Liver (tissue), 9 donors: ENCODE results near the gene TMEM8B. TPM values are rescaled to one million over a fixed set of nuclear protein-coding genes. Genes with fewer than 3 reads are reported as not detected.
"Not testable (repeated sequence)": the region's sequence is repeated elsewhere in the genome, so short reads cannot be mapped to it uniquely, and the experiment has no call there.

Experiments
- DNase-seq: peaks from one replicate; pipeline ENCODE4 v3.0.0-alpha.2; 2017; ENCODE audit warnings: low spot score
- H3K27ac ChIP-seq, 2 donors: one replicate each; pipeline ENCODE4 v1.7.0; 2013; ENCODE audit warnings: inconsistent platforms in 2 of 2, low read length in 2 of 2, control low read depth in 1 of 2, low read depth in 1 of 2, mild to moderate bottlenecking in 1 of 2
- H3K27me3 ChIP-seq, 4 donors: one replicate each; pipeline versions ENCODE4 v1.6.1 to v1.7.0; 2013; ENCODE audit warnings: low read length in 3 of 4, inconsistent platforms in 1 of 4, mild to moderate bottlenecking in 1 of 4, moderate library complexity in 1 of 4; ENCODE audit not compliant: control insufficient read depth in 4 of 4, insufficient read depth in 4 of 4
- H3K36me3 ChIP-seq, 4 donors: one replicate each; pipeline versions ENCODE4 v1.6.1 to v1.7.0; 2013; ENCODE audit warnings: low read length in 3 of 4, mild to moderate bottlenecking in 3 of 4, low read depth in 1 of 4, moderate library complexity in 1 of 4; ENCODE audit not compliant: control insufficient read depth in 4 of 4, insufficient read depth in 3 of 4
- H3K4me1 ChIP-seq, 4 donors: one replicate each; pipeline versions ENCODE4 v1.6.1 to v1.7.0; 2013; ENCODE audit warnings: low read length in 3 of 4, mild to moderate bottlenecking in 3 of 4, moderate library complexity in 1 of 4; ENCODE audit not compliant: control insufficient read depth in 4 of 4, insufficient read depth in 4 of 4
- H3K4me3 ChIP-seq, 3 donors: one replicate each; pipeline versions ENCODE4 v1.6.1 to v1.7.0; 2013; ENCODE audit warnings: low read length in 3 of 3, control low read depth in 1 of 3, low read depth in 1 of 3, mild to moderate bottlenecking in 1 of 3
- H3K9ac ChIP-seq, 2 donors: one replicate each; pipeline ENCODE4 v1.7.0; 2013; ENCODE audit warnings: low read length in 2 of 2, mild to moderate bottlenecking in 2 of 2, moderate library complexity in 2 of 2, control low read depth in 1 of 2, low read depth in 1 of 2
- H3K9me3 ChIP-seq, 4 donors: one replicate each; pipeline versions ENCODE4 v1.6.1 to v1.7.0; 2013; ENCODE audit warnings: low read length in 3 of 4; ENCODE audit not compliant: control insufficient read depth in 4 of 4
- FOXA2 ChIP-seq: IDR thresholded peaks from 2 replicates; pipeline ENCODE4 v1.6.1; 2016; ENCODE audit warnings: antibody characterized with exemption
- GABPA ChIP-seq, 2 donors: IDR thresholded peaks in 1 of 2; conservative IDR thresholded peaks in 1 of 2; 2 replicates each; pipeline ENCODE4 v1.6.1; 2016; ENCODE audit warnings: antibody characterized with exemption in 2 of 2, mild to moderate bottlenecking in 1 of 2, moderate library complexity in 1 of 2
- JUND ChIP-seq, 2 donors: IDR thresholded peaks; 2 replicates each; pipeline ENCODE4 v1.6.1; 2016; ENCODE audit warnings: antibody characterized with exemption in 2 of 2
- NR2F2 ChIP-seq: IDR thresholded peaks from 2 replicates; pipeline ENCODE4 v1.6.1; 2016; ENCODE audit warnings: antibody characterized with exemption
- RAD21 ChIP-seq, 2 donors: IDR thresholded peaks; 2 replicates each; pipeline ENCODE4 v1.6.1; 2016; ENCODE audit warnings: antibody characterized with exemption in 2 of 2, mild to moderate bottlenecking in 2 of 2
- RXRA ChIP-seq, 2 donors: IDR thresholded peaks; 2 replicates each; pipeline ENCODE4 v1.6.1; 2017 to 2018; ENCODE audit warnings: antibody characterized with exemption in 2 of 2, mild to moderate bottlenecking in 1 of 2
- SP1 ChIP-seq: IDR thresholded peaks from 2 replicates; pipeline ENCODE4 v1.6.1; 2018; ENCODE audit warnings: antibody characterized with exemption, mild to moderate bottlenecking
- TAF1 ChIP-seq: conservative IDR thresholded peaks from 2 replicates; pipeline ENCODE4 v1.6.1; 2016; ENCODE audit warnings: antibody characterized with exemption, mild to moderate bottlenecking
- YY1 ChIP-seq: IDR thresholded peaks from 2 replicates; pipeline ENCODE4 v1.6.1; 2016; ENCODE audit warnings: antibody characterized with exemption, mild to moderate bottlenecking
- WGBS: extraction: QIAGEN DNeasy Blood & Tissue Kit; methylation state at CpG from one replicate; pipeline ENCODE4 v1.1.7; 2013; 5-methylcytosine and 5-hydroxymethylcytosine counted together
- polyA plus RNA-seq, 2 donors: library from polyadenylated mRNA; stranded (reverse) in 1 of 2; unstranded in 1 of 2; fragments of 200-250 nt in 1 of 2; fragments of >200 nt in 1 of 2; fragmentation: Nextera tagmentation in 1 of 2; extraction: Ambion mirVana in 1 of 2; gene quantifications; one replicate each; pipeline versions ENCODE4 v1.2.1 to v1.2.3, GENCODE V29; 2013 to 2015
- total RNA-seq, 2 donors: library from RNA; depleted of rRNA; stranded (reverse); fragments of >200 nt; gene quantifications; one replicate each; pipeline ENCODE4 v1.2.3, GENCODE V29; 2014
- TF ChIP-seq, protein P1 (sequence below): IDR thresholded peaks from 2 replicates; pipeline ENCODE4 v1.6.1; 2016; ENCODE audit warnings: antibody characterized with exemption, mild to moderate bottlenecking
- TF ChIP-seq, protein P2 (sequence below): IDR thresholded peaks from 2 replicates; pipeline ENCODE4 v1.6.1; 2016; ENCODE audit warnings: antibody characterized with exemption
- TF ChIP-seq, protein P3 (sequence below): IDR thresholded peaks from 2 replicates; pipeline ENCODE4 v1.6.1; 2016; ENCODE audit warnings: antibody characterized with exemption
- TF ChIP-seq, protein P4 (sequence below): fragments of 150-350 bp; IDR thresholded peaks from 2 replicates; pipeline ENCODE4 v1.5.1; 2017; ENCODE audit warnings: improper control_type of control experiment, low read depth, low read length; ENCODE audit not compliant: missing input control
- donor health status: healthy.
- donor health status: healthy.
- donor health status: healthy.
- donor health status: healthy.
- donor health status: healthy.

The TMEM8B gene
- total and polyA plus RNA-seq, 4 donors = 1.1 to 5.4 (median 2.7) TPM

DNA sequence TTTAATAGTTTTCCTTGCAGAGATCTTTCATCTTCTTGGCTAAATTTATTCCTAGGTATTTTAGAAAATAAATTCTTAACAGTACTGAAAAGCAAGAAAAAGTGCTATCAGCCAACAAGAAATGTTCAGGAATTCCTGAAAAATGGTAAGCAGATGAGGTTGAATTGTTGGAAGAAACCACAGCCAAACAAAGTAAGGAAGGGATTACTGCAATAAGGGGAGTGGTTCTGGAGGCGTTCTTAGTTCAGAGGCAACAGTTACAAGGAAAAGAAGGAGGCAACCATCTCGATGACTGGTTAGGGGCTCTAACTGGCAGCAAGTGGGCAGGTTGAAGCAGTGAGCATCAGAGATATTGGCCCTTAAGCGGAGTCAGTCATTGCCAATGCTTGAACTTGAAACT is 54.0 kb downstream of the TMEM8B start:
- no peaks in the 10 kb centered on the region for H3K9me3 ChIP-seq
- no peak overlapping the region for H3K9ac ChIP-seq
- no peak overlapping the region for H3K27ac ChIP-seq
- no peaks in the 10 kb centered on the region for H3K36me3 ChIP-seq
- DNase-seq = no peak
- no peak overlapping the region for H3K4me3 ChIP-seq
- no peaks in the 10 kb centered on the region for H3K4me1 ChIP-seq
- H3K27me3 ChIP-seq = no peaks in the 10 kb centered on the region
- 72% methylated on average over 3 of the region's 3 CpGs for WGBS
- TF ChIP-seq RXRA (IDR thresholded peaks at IDR 0.05) = no peak
- TF ChIP-seq, protein P1, sequence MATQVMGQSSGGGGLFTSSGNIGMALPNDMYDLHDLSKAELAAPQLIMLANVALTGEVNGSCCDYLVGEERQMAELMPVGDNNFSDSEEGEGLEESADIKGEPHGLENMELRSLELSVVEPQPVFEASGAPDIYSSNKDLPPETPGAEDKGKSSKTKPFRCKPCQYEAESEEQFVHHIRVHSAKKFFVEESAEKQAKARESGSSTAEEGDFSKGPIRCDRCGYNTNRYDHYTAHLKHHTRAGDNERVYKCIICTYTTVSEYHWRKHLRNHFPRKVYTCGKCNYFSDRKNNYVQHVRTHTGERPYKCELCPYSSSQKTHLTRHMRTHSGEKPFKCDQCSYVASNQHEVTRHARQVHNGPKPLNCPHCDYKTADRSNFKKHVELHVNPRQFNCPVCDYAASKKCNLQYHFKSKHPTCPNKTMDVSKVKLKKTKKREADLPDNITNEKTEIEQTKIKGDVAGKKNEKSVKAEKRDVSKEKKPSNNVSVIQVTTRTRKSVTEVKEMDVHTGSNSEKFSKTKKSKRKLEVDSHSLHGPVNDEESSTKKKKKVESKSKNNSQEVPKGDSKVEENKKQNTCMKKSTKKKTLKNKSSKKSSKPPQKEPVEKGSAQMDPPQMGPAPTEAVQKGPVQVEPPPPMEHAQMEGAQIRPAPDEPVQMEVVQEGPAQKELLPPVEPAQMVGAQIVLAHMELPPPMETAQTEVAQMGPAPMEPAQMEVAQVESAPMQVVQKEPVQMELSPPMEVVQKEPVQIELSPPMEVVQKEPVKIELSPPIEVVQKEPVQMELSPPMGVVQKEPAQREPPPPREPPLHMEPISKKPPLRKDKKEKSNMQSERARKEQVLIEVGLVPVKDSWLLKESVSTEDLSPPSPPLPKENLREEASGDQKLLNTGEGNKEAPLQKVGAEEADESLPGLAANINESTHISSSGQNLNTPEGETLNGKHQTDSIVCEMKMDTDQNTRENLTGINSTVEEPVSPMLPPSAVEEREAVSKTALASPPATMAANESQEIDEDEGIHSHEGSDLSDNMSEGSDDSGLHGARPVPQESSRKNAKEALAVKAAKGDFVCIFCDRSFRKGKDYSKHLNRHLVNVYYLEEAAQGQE = no peak
- TF ChIP-seq SP1 = no peak
- TF ChIP-seq TAF1 = no peak
- no peak for TF ChIP-seq JUND (IDR thresholded peaks at IDR 0.05)
- TF ChIP-seq RAD21 (IDR thresholded peaks at IDR 0.05) = no peak
- no peak for TF ChIP-seq YY1
- TF ChIP-seq, protein P2, sequence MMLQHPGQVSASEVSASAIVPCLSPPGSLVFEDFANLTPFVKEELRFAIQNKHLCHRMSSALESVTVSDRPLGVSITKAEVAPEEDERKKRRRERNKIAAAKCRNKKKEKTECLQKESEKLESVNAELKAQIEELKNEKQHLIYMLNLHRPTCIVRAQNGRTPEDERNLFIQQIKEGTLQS = no peak
- TF ChIP-seq GABPA (IDR thresholded peaks at IDR 0.05 in 1 of 2, conservative IDR thresholded peaks at IDR 0.05 in 1 of 2) = no peak
- no peak for TF ChIP-seq FOXA2
- TF ChIP-seq, protein P3, sequence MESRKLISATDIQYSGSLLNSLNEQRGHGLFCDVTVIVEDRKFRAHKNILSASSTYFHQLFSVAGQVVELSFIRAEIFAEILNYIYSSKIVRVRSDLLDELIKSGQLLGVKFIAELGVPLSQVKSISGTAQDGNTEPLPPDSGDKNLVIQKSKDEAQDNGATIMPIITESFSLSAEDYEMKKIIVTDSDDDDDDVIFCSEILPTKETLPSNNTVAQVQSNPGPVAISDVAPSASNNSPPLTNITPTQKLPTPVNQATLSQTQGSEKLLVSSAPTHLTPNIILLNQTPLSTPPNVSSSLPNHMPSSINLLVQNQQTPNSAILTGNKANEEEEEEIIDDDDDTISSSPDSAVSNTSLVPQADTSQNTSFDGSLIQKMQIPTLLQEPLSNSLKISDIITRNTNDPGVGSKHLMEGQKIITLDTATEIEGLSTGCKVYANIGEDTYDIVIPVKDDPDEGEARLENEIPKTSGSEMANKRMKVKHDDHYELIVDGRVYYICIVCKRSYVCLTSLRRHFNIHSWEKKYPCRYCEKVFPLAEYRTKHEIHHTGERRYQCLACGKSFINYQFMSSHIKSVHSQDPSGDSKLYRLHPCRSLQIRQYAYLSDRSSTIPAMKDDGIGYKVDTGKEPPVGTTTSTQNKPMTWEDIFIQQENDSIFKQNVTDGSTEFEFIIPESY = no peak
- TF ChIP-seq, protein P4, sequence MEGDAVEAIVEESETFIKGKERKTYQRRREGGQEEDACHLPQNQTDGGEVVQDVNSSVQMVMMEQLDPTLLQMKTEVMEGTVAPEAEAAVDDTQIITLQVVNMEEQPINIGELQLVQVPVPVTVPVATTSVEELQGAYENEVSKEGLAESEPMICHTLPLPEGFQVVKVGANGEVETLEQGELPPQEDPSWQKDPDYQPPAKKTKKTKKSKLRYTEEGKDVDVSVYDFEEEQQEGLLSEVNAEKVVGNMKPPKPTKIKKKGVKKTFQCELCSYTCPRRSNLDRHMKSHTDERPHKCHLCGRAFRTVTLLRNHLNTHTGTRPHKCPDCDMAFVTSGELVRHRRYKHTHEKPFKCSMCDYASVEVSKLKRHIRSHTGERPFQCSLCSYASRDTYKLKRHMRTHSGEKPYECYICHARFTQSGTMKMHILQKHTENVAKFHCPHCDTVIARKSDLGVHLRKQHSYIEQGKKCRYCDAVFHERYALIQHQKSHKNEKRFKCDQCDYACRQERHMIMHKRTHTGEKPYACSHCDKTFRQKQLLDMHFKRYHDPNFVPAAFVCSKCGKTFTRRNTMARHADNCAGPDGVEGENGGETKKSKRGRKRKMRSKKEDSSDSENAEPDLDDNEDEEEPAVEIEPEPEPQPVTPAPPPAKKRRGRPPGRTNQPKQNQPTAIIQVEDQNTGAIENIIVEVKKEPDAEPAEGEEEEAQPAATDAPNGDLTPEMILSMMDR = no peak
- TF ChIP-seq NR2F2 = no peak

DNA sequence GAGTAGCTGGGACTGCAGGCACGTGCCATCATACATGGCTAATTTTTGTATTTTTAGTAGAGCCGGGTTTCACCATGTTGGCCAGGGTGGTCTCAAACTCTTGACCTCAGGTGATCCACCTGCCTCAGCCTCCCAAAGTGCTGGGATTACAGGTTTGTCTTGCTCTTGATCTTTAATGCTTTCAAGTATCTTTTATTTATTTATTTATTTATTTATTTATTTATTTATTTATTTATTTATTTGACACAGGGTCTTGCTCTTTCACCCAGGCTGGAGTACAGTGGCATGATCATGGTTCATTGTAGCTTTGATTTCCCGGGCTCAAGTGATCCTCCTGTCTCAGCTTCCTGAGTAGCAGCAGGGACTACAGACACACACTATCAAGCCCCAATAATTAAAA is 55.9 kb downstream of the TMEM8B start:
- not testable (repeated sequence) for H3K4me3 ChIP-seq, H3K9ac ChIP-seq, H3K27ac ChIP-seq, H3K36me3 ChIP-seq, H3K27me3 ChIP-seq, H3K4me1 ChIP-seq, DNase-seq, H3K9me3 ChIP-seq
- 86% methylated on average over 3 of the region's 3 CpGs for WGBS
